SU-DHL-6 (cell line): ENCODE measurements around the gene INPP1.
"Not testable (repeated sequence)": the region's sequence is repeated elsewhere in the genome, so short reads cannot be mapped to it uniquely, and the experiment has no call there.

Experiments
- H2AFZ ChIP-seq: fragments of 200-600 bp; sonication (generic); 2 replicates; pipeline ENCODE4 v1.6.1; 2014; ENCODE audit warnings: low read depth, mild to moderate bottlenecking, moderate library complexity, mixed read lengths, antibody characterized with exemption, low read length; ENCODE audit not compliant: severe bottlenecking
- H3F3A ChIP-seq: fragments of 200-600 bp; shearing (Covaris generic); 2 replicates; pipeline ENCODE4 v1.6.0; 2016; ENCODE audit warnings: antibody characterized with exemption, mild to moderate bottlenecking; ENCODE audit not compliant: insufficient read depth
- H3K27ac ChIP-seq: fragments of 200-600 bp; sonication (generic); 2 replicates; pipeline ENCODE4 v1.5.1; 2016; ENCODE audit warnings: low read depth, mild to moderate bottlenecking, low read length, moderate library complexity, mixed read lengths
- H3K27me3 ChIP-seq: fragments of 200-600 bp; sonication (generic), shearing (Covaris generic); 2 replicates; pipeline ENCODE4 v1.6.0; 2014; ENCODE audit warnings: mild to moderate bottlenecking, low read length
- H3K36me3 ChIP-seq: fragments of 200-600 bp; sonication (generic); 2 replicates; pipeline ENCODE4 v1.6.1; 2014; ENCODE audit warnings: mild to moderate bottlenecking, low read length, mixed read lengths
- H3K4me2 ChIP-seq: fragments of 300-600, 200-600 bp; shearing (Covaris generic), sonication (generic); 2 replicates; pipeline ENCODE4 v1.6.0; 2014; ENCODE audit warnings: low read length, low read depth, mild to moderate bottlenecking; ENCODE audit not compliant: poor library complexity, severe bottlenecking
- H3K4me3 ChIP-seq: fragments of 200-600 bp; sonication (generic); 2 replicates; pipeline ENCODE4 v1.5.1; 2014; ENCODE audit warnings: antibody characterized with exemption, low read length, mild to moderate bottlenecking, mixed read lengths; ENCODE audit not compliant: insufficient read depth, poor library complexity, severe bottlenecking
- H3K79me2 ChIP-seq: fragments of 200-600 bp; sonication (generic); 2 replicates; pipeline ENCODE4 v1.6.1; 2014; ENCODE audit warnings: mild to moderate bottlenecking, low read length, moderate library complexity; ENCODE audit not compliant: insufficient read depth
- H3K9ac ChIP-seq: fragments of 200-600 bp; sonication (generic); 2 replicates; pipeline ENCODE4 v1.7.0; 2014; ENCODE audit warnings: mild to moderate bottlenecking, low read length
- H3K9me2 ChIP-seq: fragments of 200-600 bp; sonication (generic); replicated peaks from 2 replicates; pipeline ENCODE4 v1.6.1; 2014; ENCODE audit warnings: low read length; ENCODE audit not compliant: insufficient read depth
- H3K9me3 ChIP-seq: fragments of 200-600 bp; sonication (generic); 2 replicates; pipeline ENCODE4 v1.6.1; 2014; ENCODE audit warnings: low read length, mixed read lengths; ENCODE audit not compliant: insufficient read depth
- H4K20me1 ChIP-seq: fragments of 200-600 bp; sonication (generic); 2 replicates; pipeline ENCODE4 v1.6.1; 2014; ENCODE audit warnings: low read depth, mild to moderate bottlenecking, antibody characterized with exemption, low read length, moderate library complexity, mixed read lengths
- EZH2phosphoT487 ChIP-seq: fragments of 200-600 bp; sonication (generic), shearing (Covaris generic); conservative IDR thresholded peaks from 2 replicates; pipeline ENCODE4 v1.6.1; 2018; ENCODE audit warnings: mild to moderate bottlenecking, antibody characterized with exemption, low read length, moderate library complexity, mixed read lengths
- TF ChIP-seq, protein P1 (sequence below): fragments of 200-600 bp; sonication (generic); IDR thresholded peaks from one replicate; pipeline ENCODE4 v1.5.1; 2017; ENCODE audit warnings: antibody characterized with exemption, mild to moderate bottlenecking, low read length, moderate library complexity; ENCODE audit not compliant: insufficient read depth, poor library complexity, severe bottlenecking

The INPP1 gene

GRCh38 chr2:190333928-190334327, 9.5 kb upstream of the INPP1 start:
- H3K79me2 ChIP-seq: no peaks in the 10 kb centered on the region

DNA sequence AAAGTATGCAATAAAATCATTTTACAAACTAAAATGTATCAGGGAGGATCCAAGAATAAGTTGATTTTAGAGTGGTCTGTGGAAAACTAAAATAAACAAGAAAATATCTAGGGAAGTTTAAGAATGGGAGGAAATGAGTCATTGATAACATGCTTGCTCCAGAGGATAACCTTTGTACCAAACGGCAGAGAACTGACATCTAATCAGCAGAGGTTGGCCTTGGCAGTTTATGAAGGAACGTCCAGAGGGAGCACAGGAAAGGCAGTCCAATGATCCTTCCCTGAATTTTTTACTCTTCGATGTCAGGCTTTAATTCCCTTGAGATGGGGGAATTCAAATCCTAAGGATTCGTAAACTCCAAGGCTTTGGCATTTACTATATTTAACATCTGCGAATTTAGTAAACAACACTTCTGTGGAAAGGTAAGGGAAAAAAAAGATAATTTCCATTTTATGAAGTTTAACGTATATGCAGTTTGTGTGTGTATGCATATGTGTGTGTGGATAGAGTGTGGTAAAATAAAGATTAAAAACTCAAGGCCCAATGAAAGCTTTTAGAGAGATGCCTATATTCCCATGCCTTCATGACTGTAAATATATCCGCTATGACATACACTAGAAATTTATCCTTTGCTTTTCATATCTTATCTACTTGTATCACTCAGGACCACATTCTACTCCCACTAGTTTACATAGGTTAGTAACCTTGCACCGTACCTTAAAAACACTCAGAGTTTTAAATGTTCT, 8.7 kb upstream of the INPP1 start:
- Histone ChIP-seq H2AFZ (no peak overlapping the region), H3K9me2 (no peaks in the 10 kb centered on the region), H3K4me2 (no peak overlapping the region), H3K9ac (no peak overlapping the region), H3F3A (no peaks in the 10 kb centered on the region), H3K27me3 (no peaks in the 10 kb centered on the region), H3K79me2 (no peaks in the 10 kb centered on the region), H4K20me1 (no peaks in the 10 kb centered on the region), H3K9me3 (no peaks in the 10 kb centered on the region), H3K36me3 (no peaks in the 10 kb centered on the region), H3K27ac (no peak overlapping the region), H3K4me3 (no peak overlapping the region)
- TF ChIP-seq, protein P1, sequence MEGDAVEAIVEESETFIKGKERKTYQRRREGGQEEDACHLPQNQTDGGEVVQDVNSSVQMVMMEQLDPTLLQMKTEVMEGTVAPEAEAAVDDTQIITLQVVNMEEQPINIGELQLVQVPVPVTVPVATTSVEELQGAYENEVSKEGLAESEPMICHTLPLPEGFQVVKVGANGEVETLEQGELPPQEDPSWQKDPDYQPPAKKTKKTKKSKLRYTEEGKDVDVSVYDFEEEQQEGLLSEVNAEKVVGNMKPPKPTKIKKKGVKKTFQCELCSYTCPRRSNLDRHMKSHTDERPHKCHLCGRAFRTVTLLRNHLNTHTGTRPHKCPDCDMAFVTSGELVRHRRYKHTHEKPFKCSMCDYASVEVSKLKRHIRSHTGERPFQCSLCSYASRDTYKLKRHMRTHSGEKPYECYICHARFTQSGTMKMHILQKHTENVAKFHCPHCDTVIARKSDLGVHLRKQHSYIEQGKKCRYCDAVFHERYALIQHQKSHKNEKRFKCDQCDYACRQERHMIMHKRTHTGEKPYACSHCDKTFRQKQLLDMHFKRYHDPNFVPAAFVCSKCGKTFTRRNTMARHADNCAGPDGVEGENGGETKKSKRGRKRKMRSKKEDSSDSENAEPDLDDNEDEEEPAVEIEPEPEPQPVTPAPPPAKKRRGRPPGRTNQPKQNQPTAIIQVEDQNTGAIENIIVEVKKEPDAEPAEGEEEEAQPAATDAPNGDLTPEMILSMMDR: no peak
- no peak for TF ChIP-seq EZH2phosphoT487

More at GRCh38 chr2:190333928-190334327, 9.5 kb upstream of the INPP1 start:
- H4K20me1 ChIP-seq: no peaks in the 10 kb centered on the region
- no peak overlapping the region for H3K4me3 ChIP-seq
- TF ChIP-seq EZH2phosphoT487: no peak
- TF ChIP-seq, protein P1: no peak
- no peak overlapping the region for H3K27ac ChIP-seq
- H3K9ac ChIP-seq: no peak overlapping the region
- H3K36me3 ChIP-seq: no peaks in the 10 kb centered on the region
- H3K9me3 ChIP-seq: no peaks in the 10 kb centered on the region
- H3F3A ChIP-seq: no peaks in the 10 kb centered on the region
- no peaks in the 10 kb centered on the region for H3K9me2 ChIP-seq
- H3K4me2 ChIP-seq: no peak overlapping the region
- H2AFZ ChIP-seq: no peak overlapping the region
- no peaks in the 10 kb centered on the region for H3K27me3 ChIP-seq

- no peaks in the 10 kb centered on the region for H3K79me2 ChIP-seq
- no peaks in the 10 kb centered on the region for H4K20me1 ChIP-seq
- no peak overlapping the region for H2AFZ ChIP-seq
- H3F3A ChIP-seq: no peaks in the 10 kb centered on the region
- TF ChIP-seq, protein P1: no peak
- no peak for TF ChIP-seq EZH2phosphoT487
- H3K9me3 ChIP-seq: no peaks in the 10 kb centered on the region
- no peaks in the 10 kb centered on the region for H3K27me3 ChIP-seq
- H3K4me2 ChIP-seq: no peak overlapping the region
- H3K9me2 ChIP-seq: no peaks in the 10 kb centered on the region
- no peak overlapping the region for H3K27ac ChIP-seq
- H3K9ac ChIP-seq: no peak overlapping the region
- no peak overlapping the region for H3K4me3 ChIP-seq
- H3K36me3 ChIP-seq: no peaks in the 10 kb centered on the region
Observed at GRCh38 chr2:190335225-190335559, 8.2 kb upstream of the INPP1 start.

DNA sequence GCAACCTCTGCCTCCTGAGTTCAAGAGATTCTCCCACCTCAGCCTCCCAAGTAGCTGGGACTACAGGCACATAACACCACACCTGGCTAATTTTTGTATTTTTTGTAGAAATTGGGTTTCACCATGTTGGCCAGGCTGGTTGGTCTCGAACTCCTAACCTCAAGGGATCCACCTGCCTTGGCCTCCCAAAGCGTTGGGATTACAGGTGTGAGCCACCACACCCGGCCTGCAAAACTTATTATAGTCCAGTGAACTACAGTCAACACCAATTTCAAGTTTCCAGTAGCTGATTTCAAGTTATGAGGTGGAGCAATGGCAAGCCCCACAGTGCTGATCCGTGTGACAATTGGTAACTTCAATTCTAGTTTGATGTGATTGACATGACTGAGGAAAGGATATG, 7.8 kb upstream of the INPP1 start:
- H3K27me3 ChIP-seq, H3K27ac ChIP-seq, H3K9me2 ChIP-seq, H3K9me3 ChIP-seq, H3K9ac ChIP-seq, H3K4me2 ChIP-seq, H3K79me2 ChIP-seq, H3K4me3 ChIP-seq, H3K36me3 ChIP-seq, H2AFZ ChIP-seq, H3F3A ChIP-seq, H4K20me1 ChIP-seq: not testable (repeated sequence)
